Stimulated activated CD8-positive, alpha-beta memory T cell treated with anti-CD3 and anti-CD28 coated beads, Interleukin-7, amount 100 ng/mL, for 24 hours (primary cell): ENCODE data around the gene LRP1B.
"Not testable (repeated sequence)": the region's sequence is repeated elsewhere in the genome, so short reads cannot be mapped to it uniquely, and the experiment has no call there.

Source experiments
- DNase-seq: peaks from one replicate; pipeline ENCODE4 v3.0.0-alpha.2; 2020; ENCODE audit warnings: low read depth

Gene LRP1B

GRCh38 chr2:140683658-140684057 is 1447.2 kb downstream of the LRP1B start:
- no peak for DNase-seq

GRCh38 chr2:140680862-140681261 is 1450.0 kb downstream of the LRP1B start:
- no peak for DNase-seq

DNA sequence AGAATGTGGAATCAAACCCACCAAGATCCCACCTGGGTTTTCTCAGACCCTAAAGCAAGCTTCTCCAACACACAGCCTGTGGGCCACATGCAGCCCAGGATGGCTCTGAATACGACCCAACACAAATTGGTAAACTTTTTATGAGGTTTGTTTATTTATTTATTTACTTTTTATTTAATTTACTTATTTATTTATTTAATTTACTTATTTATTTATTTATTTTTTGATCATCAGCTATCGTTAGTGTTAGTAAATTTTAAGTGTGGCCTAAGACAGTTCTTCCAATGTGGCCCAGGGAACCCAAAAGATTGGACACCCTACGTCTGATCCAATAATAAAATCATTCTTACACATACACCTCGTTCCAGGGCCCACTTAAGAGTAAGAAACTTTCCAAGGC is 1451.1 kb downstream of the LRP1B start:
- DNase-seq = no peak

DNA sequence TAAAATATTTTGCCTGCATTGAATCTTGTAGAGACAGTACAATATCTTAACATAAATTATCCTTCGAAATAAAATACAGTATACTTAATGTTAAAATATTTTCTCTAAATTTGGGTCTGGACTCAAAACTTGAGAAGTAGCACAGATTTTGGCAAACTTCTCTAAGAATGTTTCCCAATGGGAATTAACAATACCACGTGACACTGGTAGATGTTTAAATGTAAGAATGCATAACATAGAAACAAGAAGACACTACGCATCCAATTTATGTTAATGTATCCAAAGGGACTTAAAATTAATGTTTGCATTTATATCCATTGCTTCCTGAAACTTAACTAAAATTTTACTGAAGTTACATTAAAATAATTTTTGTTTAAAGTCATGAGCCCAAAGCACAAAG is 1460.9 kb downstream of the LRP1B start:
- DNase-seq = no peak

- DNase-seq = no peak
Observed at GRCh38 chr2:140667203-140667602, 1463.6 kb downstream of the LRP1B start.

DNA sequence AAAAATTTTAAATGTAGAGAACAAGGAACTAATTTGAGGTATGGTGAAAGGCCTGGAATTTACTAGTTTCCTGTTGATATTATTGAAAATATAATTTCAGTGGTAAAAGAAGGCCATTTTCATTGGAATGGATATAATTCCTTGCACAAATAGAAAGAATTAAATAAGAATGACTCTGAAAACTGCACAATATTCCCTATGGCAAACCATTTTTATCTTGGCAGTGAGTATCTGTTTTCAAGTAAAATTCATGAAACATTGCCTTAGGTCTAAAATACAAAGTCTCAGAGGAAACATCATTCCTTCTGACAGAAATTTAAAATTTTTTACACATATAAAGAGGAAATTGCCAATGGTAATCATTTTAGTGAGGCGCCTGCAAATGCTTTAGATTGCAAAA is 1468.3 kb downstream of the LRP1B start:
- DNase-seq = no peak

- no peak for DNase-seq
Observed at GRCh38 chr2:140658760-140659692, 1471.8 kb downstream of the LRP1B start.

GRCh38 chr2:140657657-140658056 is 1473.2 kb downstream of the LRP1B start:
- DNase-seq = no peak

DNA sequence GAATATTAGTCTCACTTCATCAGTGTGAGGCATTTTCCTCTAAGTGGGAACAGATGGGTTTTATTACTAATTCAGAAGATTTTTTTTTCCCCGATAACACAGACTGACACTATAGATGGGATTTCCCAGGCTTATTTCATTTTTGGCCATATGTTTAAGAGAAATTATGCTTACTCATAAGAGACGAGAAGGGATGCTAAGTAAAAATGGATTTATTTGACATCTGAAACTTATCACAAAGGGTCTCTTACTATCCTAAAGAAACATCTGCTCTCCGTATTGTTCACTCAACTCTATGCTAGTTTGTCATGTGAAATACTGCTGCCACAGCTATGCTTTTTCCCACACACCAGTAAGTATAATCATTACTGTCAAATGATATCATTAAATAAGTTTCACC is 1476.3 kb downstream of the LRP1B start:
- DNase-seq = no peak

- no peak for DNase-seq
Observed at GRCh38 chr2:140650825-140651224, 1480.0 kb downstream of the LRP1B start.

DNA sequence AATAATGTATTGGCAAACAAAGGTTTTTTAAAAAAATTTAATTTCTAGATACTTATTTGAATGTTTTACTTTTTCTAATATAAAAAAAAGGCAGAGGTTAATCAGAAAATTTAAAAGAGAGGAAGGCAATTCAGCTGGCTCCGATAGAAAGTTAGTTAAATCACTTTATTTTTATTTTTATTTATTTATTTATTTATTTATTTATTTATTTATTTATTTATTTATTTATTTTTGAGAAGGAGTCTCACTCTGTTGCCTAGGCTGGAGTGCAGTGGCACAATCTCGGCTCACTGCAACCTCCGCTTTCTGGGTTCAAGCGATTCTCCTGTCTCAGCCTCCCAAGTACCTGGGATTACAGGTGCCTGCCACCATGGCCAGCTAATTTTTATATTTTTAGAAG is 1480.7 kb downstream of the LRP1B start:
- not testable (repeated sequence) for DNase-seq

- no peak for DNase-seq
Observed at GRCh38 chr2:140648393-140648792, 1482.4 kb downstream of the LRP1B start.

DNA sequence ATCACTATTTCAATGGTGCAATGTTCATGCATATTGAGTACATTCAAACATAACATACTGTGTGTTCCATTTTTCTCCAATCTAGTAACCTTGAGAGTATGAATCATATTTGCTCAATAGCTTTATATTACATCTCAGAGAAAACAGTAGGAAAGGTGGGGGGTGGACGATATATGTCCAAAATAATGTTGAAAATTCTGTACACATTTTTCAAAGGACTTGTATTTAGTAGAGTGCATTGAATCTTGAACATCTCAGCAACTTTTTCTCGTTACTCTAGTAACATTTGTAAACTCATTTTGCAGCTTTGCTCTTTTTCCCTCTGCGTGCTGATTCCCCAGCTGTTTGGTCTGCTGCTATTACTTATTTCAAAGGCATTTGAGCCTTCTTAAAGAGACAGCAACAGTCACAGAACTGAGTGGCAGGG is 1487.0 kb downstream of the LRP1B start:
- no peak for DNase-seq

DNA sequence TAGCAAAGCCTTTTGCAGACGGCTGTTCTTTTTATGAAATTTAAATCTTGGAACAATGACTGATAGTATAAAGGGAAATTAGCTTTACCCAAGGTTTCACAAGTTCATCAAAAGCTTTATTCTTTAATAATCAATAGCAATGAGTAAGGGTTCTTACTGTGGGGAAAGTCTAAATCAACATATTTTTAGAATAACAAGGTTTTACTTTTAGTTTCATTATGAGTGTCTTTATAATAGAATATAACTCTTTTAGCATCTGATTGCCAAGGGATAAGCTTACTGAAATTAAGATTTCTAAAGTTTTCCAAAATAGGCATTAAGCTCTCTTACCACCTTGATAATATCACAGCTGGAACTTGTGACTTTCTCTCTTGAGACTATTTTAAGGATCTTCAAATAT is 1489.7 kb downstream of the LRP1B start:
- DNase-seq = no peak

DNA sequence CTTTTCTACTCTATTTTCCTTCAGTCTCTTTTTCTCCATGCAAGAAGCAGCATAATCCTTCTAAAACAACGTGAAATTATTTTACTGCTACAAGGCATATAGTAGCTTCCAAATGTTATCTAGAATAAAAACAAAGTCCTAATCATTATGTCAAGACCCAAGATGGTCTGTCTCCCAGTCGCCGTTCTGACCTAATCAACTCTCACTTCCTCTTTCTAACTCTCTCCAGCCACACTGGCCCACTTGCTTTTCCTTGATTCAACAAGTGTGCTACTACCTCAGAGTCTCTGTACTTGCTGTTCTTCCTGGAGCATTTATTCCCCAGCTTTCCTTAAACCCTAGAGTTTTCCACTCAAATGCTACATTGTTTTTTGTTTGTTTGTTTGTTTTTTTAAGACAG is 1491.2 kb downstream of the LRP1B start:
- no peak for DNase-seq

DNA sequence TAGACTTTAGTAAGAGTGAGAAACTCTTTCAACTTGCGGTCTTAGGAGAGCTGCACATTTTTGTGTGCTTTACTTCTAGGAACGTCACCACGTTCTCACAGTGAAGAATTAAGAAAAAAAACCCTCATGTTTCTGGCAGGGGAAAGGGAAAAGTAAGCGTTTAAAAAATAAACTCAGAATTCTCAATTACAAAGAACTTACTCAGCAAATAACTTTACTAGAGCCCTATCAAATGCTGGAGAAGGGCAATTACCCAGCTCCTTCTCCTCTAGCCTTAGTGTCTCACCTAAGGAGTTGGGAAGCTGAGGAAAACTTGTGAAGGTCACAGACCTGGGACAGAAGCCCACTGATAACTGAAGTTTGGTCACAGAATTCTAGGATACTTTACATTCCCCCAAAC is 1500.3 kb downstream of the LRP1B start:
- no peak for DNase-seq

DNA sequence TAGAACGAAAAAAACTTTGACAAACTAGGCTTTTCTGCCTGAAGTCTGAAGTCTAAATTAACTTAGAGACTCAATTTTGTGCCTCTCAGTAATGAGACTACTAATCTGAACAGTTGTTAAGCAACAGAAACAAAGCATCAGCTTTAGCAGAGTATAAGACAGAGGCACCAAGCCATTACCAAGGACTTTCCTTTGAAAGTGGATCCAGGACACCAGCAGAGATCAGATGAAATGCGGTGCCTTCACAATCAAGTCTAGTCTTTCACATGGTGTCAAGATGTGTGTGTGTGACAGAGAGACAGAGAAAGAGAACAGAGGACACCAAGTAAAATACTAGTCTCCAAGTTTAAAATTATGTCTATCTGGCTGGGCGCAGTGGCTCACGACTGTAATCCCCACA is 1502.9 kb downstream of the LRP1B start:
- DNase-seq = no peak

GRCh38 chr2:140627136-140627535 is 1503.7 kb downstream of the LRP1B start:
- DNase-seq = no peak

- no peak for DNase-seq
Observed at GRCh38 chr2:140624200-140624599, 1506.6 kb downstream of the LRP1B start.

- no peak for DNase-seq
Observed at GRCh38 chr2:140621583-140622362, 1509.0 kb downstream of the LRP1B start.

DNA sequence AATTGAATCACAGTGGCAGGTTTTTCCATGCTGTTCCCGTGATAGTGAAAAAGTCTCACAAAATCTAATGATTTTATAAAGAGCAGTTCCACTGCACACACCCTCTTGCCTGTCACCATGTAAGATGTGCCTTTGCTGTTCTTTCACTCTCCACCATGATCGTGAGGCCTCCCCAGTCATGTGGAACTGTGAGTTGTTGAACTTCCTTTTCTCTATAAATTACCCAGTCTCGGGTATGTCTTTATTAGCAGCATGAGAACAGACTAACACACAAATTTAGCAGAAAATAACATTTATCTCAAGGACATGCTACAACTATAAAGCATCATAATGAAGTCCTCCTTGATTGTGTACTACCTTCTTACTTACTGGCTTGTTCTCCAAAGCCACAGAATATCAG is 1526.0 kb downstream of the LRP1B start:
- DNase-seq = no peak

DNA sequence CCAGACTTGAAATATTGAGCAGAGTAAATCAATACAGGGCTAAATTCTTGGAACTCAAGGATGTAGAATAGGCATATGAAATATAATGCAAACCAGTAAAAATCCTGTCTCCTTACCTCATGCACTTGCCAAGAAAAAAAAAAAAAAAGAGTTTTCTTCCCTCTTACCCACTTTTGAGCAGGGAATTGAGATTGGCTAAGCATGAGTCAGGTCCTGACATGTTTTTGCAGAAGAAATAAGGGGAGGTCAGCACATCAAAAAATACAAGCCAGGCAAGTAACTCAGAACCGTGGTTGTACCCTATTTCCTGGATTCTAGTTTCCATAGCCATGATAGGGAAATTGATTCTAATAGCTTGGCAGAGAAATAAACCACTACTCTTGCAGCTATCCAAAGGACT is 1526.7 kb downstream of the LRP1B start:
- no peak for DNase-seq

GRCh38 chr2:140603416-140603815 is 1527.4 kb downstream of the LRP1B start:
- no peak for DNase-seq
